Measurements from ENCODE around the gene PLD1. TPM values are rescaled to one million over a fixed set of nuclear protein-coding genes. Genes with fewer than 3 reads are reported as not detected.

The PLD1 gene
- total RNA-seq, 1 experiment from 2014 or later, result 32.5 TPM

GRCh38 chr3:171849617-171850319, 39.5 kb upstream of the PLD1 start:
- POLR2A ChIA-PET (ENCODE audit: unreplicated experiment), result no interaction called here
- H3K36me3 ChIP-seq (ENCODE audit: low read depth), result no peaks in the 10 kb centered on the region

GRCh38 chr3:171847595-171848259, 37.4 kb upstream of the PLD1 start:
- CTCF ChIA-PET, result no interaction called here
- 0 out of 2 replicates have a peak, but pooled peaks cover 1% of the 10 kb centered on the region for H3K9me3 ChIP-seq (ENCODE audit: insufficient read depth, low read depth)
- peaks cover 19% of the 10 kb centered on the region for H3K4me1 ChIP-seq (replicated peaks; ENCODE audit: insufficient read depth)
- no peaks in the 10 kb centered on the region for H3K79me2 ChIP-seq (ENCODE audit: low read depth)
- no peak overlapping the region for H3K4me2 ChIP-seq
- no TSS peak for BruUV-seq (replicated peaks)
- intact Hi-C loops (cut with micrococcal nuclease; ENCODE audit: unreplicated experiment), result loop anchor here (10.0 kb wide), 1 partner anchor 117 kb away; no protein-coding TSS in a partner anchor
- H2AFZ ChIP-seq, result no peak overlapping the region
- no peaks in the 10 kb centered on the region for H3K27me3 ChIP-seq (ENCODE audit: insufficient read depth, low read depth)
- no peaks in the 10 kb centered on the region for H3K36me3 ChIP-seq (ENCODE audit: low read depth)
- no peaks in the 10 kb centered on the region for H3K9me2 ChIP-seq (ENCODE audit: insufficient read depth)
- H3K4me3 ChIP-seq, result no peak overlapping the region
- TF ChIP-seq CTCF (conservative IDR thresholded peaks at IDR 0.05), result no peak
- TF ChIP-seq EZH2 (IDR thresholded peaks at IDR 0.05; ENCODE audit: low read depth), result no peak
- peaks cover 16% of the 10 kb centered on the region for H3F3A ChIP-seq (ENCODE audit: insufficient read depth, low read depth)
- H4K20me1 ChIP-seq (ENCODE audit: insufficient read depth), result no peaks in the 10 kb centered on the region
- peak in 1 of 2 experiments; percentile 33 for DNase-seq
- POLR2A ChIA-PET (ENCODE audit: unreplicated experiment), result interaction anchor here (0.6 kb wide), 1 partner anchor 289 kb away, joined by 4 read pairs; no protein-coding TSS in a partner anchor
- H3K27ac ChIP-seq, result no peak overlapping the region

More at GRCh38 chr3:171849617-171850319, 39.5 kb upstream of the PLD1 start:
- no peak overlapping the region for H3K4me3 ChIP-seq
- no peaks in the 10 kb centered on the region for H4K20me1 ChIP-seq (ENCODE audit: insufficient read depth)
- H3K79me2 ChIP-seq (ENCODE audit: low read depth), result no peaks in the 10 kb centered on the region
- TF ChIP-seq CTCF (conservative IDR thresholded peaks at IDR 0.05) (no peak), EZH2 (IDR thresholded peaks at IDR 0.05; ENCODE audit: low read depth) (no peak)
- peaks cover 13% of the 10 kb centered on the region for H3K4me1 ChIP-seq (replicated peaks; ENCODE audit: insufficient read depth)
- H3K9me3 ChIP-seq (ENCODE audit: insufficient read depth, low read depth), result peaks cover 17% of the 10 kb centered on the region
- no peak overlapping the region for H2AFZ ChIP-seq
- H3K9me2 ChIP-seq (ENCODE audit: insufficient read depth), result no peaks in the 10 kb centered on the region
- no peaks in the 10 kb centered on the region for H3K27me3 ChIP-seq (ENCODE audit: insufficient read depth, low read depth)
- intact Hi-C loops (cut with micrococcal nuclease; ENCODE audit: unreplicated experiment), result loop anchor here (10.0 kb wide), 1 partner anchor 115 kb away; no protein-coding TSS in a partner anchor
- peaks cover 8% of the 10 kb centered on the region for H3F3A ChIP-seq (ENCODE audit: insufficient read depth, low read depth)
- no peak overlapping the region for H3K4me2 ChIP-seq
- H3K27ac ChIP-seq, result no peak overlapping the region
- no TSS peak for BruUV-seq (replicated peaks)
- DNase-seq, result peak in 1 of 2 experiments; percentile 20
- CTCF ChIA-PET, result interaction anchor here (0.6 kb wide), 1 partner anchor 741 kb away, joined by 3 read pairs; no protein-coding TSS in a partner anchor

- no TSS peak for BruUV-seq (replicated peaks)
- Histone ChIP-seq H3K27me3 (ENCODE audit: insufficient read depth, low read depth) (no peaks in the 10 kb centered on the region), H2AFZ (no peak overlapping the region), H3K4me3 (no peak overlapping the region), H4K20me1 (ENCODE audit: insufficient read depth) (no peaks in the 10 kb centered on the region), H3F3A (ENCODE audit: insufficient read depth, low read depth) (peaks cover 16% of the 10 kb centered on the region), H3K9me3 (ENCODE audit: insufficient read depth, low read depth) (peaks cover 1% of the 10 kb centered on the region; the same call in 1 of the 2 replicates), H3K9me2 (ENCODE audit: insufficient read depth) (no peaks in the 10 kb centered on the region), H3K4me1 (replicated peaks; ENCODE audit: insufficient read depth) (peaks cover 19% of the 10 kb centered on the region), H3K79me2 (ENCODE audit: low read depth) (no peaks in the 10 kb centered on the region), H3K27ac (no peak overlapping the region), H3K36me3 (ENCODE audit: low read depth) (no peaks in the 10 kb centered on the region), H3K4me2 (no peak overlapping the region)
- no peak for DNase-seq
- intact Hi-C loops (cut with micrococcal nuclease; ENCODE audit: unreplicated experiment), result loop anchor here (10.0 kb wide), 1 partner anchor 118 kb away; no protein-coding TSS in a partner anchor
- TF ChIP-seq EZH2 (IDR thresholded peaks at IDR 0.05; ENCODE audit: low read depth), result no peak
- ChIA-PET CTCF (no interaction called here), POLR2A (ENCODE audit: unreplicated experiment) (interaction anchor here (0.6 kb wide), 1 partner anchor 290 kb away, joined by 4 read pairs; no protein-coding TSS in a partner anchor)
Observed at GRCh38 chr3:171847133-171847532, 36.9 kb upstream of the PLD1 start.

Data from PC-9 (cell line).